K562 (cell line): Measurements from ENCODE around the gene CMTR2. TPM values are rescaled to one million over a fixed set of nuclear protein-coding genes. Genes with fewer than 3 reads are reported as not detected.
A peak's percentile ranks its signal among the peaks of the same experiment; 100 is the strongest.

ENCODE experiments used
- ARID2 ChIP-seq: fragments of 450-650 bp; IDR thresholded peaks from 2 replicates; pipeline ENCODE4 v1.6.1; 2017; ENCODE audit warnings: antibody characterized with exemption, mild to moderate bottlenecking
- ATF3 ChIP-seq, 2 experiments: fragments of 450-650 bp in 1 of 2; sonication (generic) in 1 of 2; formaldehyde crosslinking in 1 of 2; IDR thresholded peaks in 1 of 2; conservative IDR thresholded peaks in 1 of 2; 2 replicates each; pipeline versions ENCODE4 v1.6.1 to v1.8.1; 2016 to 2023; ENCODE audit warnings: mild to moderate bottlenecking in 2 of 2, moderate library complexity in 2 of 2, inconsistent platforms in 1 of 2, missing genetic modification reagents in 1 of 2
- BMI1 ChIP-seq: fragments of 150-350 bp; IDR thresholded peaks from 2 replicates; pipeline ENCODE4 v1.6.1; 2014; ENCODE audit warnings: low read length
- CBFA2T3 ChIP-seq: fragments of 450-650 bp; IDR thresholded peaks from 2 replicates; pipeline ENCODE4 v1.6.1; 2017
- FOXM1 ChIP-seq, 2 experiments: fragments of 450-650 bp in 1 of 2; sonication (generic) in 1 of 2; formaldehyde crosslinking in 1 of 2; IDR thresholded peaks; 2 replicates each; pipeline versions ENCODE4 v1.6.1 to v1.9.0; 2017 to 2022; ENCODE audit warnings: low read depth in 2 of 2, mild to moderate bottlenecking in 2 of 2, missing genetic modification reagents in 1 of 2, moderate library complexity in 1 of 2
- HCFC1 ChIP-seq: IDR thresholded peaks from 2 replicates; pipeline ENCODE4 v1.6.1; 2012; ENCODE audit warnings: low read depth, low read length, improper control_type of control experiment
- HNRNPK ChIP-seq: fragments of 200-400 bp; formaldehyde crosslinking; IDR thresholded peaks from one replicate; pipeline ENCODE4 v1.6.1; 2018; ENCODE audit warnings: mild to moderate bottlenecking, low read depth, low read length; ENCODE audit not compliant: poor library complexity, severe bottlenecking
- L3MBTL2 ChIP-seq: fragments of 450-650 bp; IDR thresholded peaks from 2 replicates; pipeline ENCODE4 v1.6.1; 2016; ENCODE audit warnings: mild to moderate bottlenecking, moderate library complexity
- NR2C2 ChIP-seq, 2 experiments: fragments of 200-800 bp in 1 of 2; sonication (Bioruptor generic) in 1 of 2; sonication (generic) in 1 of 2; formaldehyde crosslinking in 1 of 2; IDR thresholded peaks; 2 replicates each; pipeline versions ENCODE4 v1.6.1 to v1.8.0; 2016 to 2022; ENCODE audit warnings: mild to moderate bottlenecking in 1 of 2, missing compliant biosample characterization in 1 of 2, missing genetic modification characterization in 1 of 2, missing genetic modification reagents in 1 of 2
- POLR2H ChIP-seq: IDR thresholded peaks from 2 replicates; pipeline ENCODE4 v1.6.1; 2016; ENCODE audit warnings: missing genetic modification characterization, low read depth, mild to moderate bottlenecking, control low read depth, missing compliant biosample characterization, moderate library complexity
- SETDB1 ChIP-seq: IDR thresholded peaks from one replicate; pipeline ENCODE4 v1.6.1; 2012; ENCODE audit warnings: low read length, control low read depth, inconsistent platforms
- SIRT6 ChIP-seq: IDR thresholded peaks from one replicate; pipeline ENCODE4 v1.6.1; 2012; ENCODE audit warnings: low read depth, mild to moderate bottlenecking, control low read depth, inconsistent platforms, low read length, moderate library complexity
- SMAD1 ChIP-seq: fragments of 150-350 bp; IDR thresholded peaks from 2 replicates; pipeline ENCODE4 v1.6.1; 2014; ENCODE audit warnings: low read length, low read depth; ENCODE audit not compliant: partially characterized antibody
- USF2 ChIP-seq: sonication (generic); formaldehyde crosslinking; IDR thresholded peaks from 2 replicates; pipeline ENCODE4 v1.5.0; 2020; ENCODE audit warnings: missing genetic modification reagents
- YBX1 ChIP-seq: fragments of 450-650 bp; IDR thresholded peaks from 2 replicates; pipeline ENCODE4 v1.7.1; 2016; ENCODE audit warnings: mild to moderate bottlenecking
- ZBTB43 ChIP-seq: sonication (generic); formaldehyde crosslinking; IDR thresholded peaks from 2 replicates; pipeline ENCODE4 v1.8.0; 2023; ENCODE audit warnings: mild to moderate bottlenecking, missing genetic modification reagents
- ZNF707 ChIP-seq: fragments of 250-450 bp; sonication (Bioruptor Pico); conservative IDR thresholded peaks from 2 replicates; pipeline ENCODE4 v1.8.0; 2022; ENCODE audit warnings: inconsistent platforms, mild to moderate bottlenecking, moderate library complexity
- polyA plus RNA-seq, 8 experiments: library from polyadenylated mRNA; depleted of rRNA in 4 of 8; stranded (reverse) in 5 of 8; unstranded in 3 of 8; fragments of >200 nt; fragmentation: Nextera tagmentation in 2 of 8; fragmentation: Illumina TruSeq in 1 of 8; extraction: Ambion mirVana in 2 of 8; extraction: Trizol in 1 of 8; gene quantifications; 2 replicates each; pipeline versions ENCODE4 v1.2.1 to v1.2.3, GENCODE V29; 2011 to 2014; ENCODE audit warnings: inconsistent platforms in 1 of 8, missing spikeins in 1 of 8
- total RNA-seq, 7 experiments: library from RNA; depleted of rRNA in 6 of 7; stranded (reverse); fragments of >200 nt in 6 of 7; fragmentation: Illumina TruSeq in 2 of 7; extraction: Trizol in 2 of 7; gene quantifications; 2 replicates each; pipeline versions ENCODE4 v1.2.1 to v1.2.3, GENCODE V29; 2011 to 2021; ENCODE audit warnings: low replicate concordance in 1 of 7
- TF ChIP-seq, protein P1 (sequence below): fragments of 250-450 bp; sonication (Bioruptor Pico); IDR thresholded peaks from 2 replicates; pipeline ENCODE4 v1.9.0; 2021; ENCODE audit warnings: mild to moderate bottlenecking, inconsistent platforms
- TF ChIP-seq, protein P2 (sequence below): sonication (generic); formaldehyde crosslinking; IDR thresholded peaks from 2 replicates; pipeline ENCODE4 v1.8.0; 2022; ENCODE audit warnings: missing genetic modification reagents, mild to moderate bottlenecking, moderate library complexity, borderline replicate concordance

The CMTR2 gene
- total and polyA plus RNA-seq, 9 of the 15 experiments (the other 6 are each of a cell fraction or from before 2014, with no cell fraction given): 4.6 to 24.8 (median 12.7) TPM

GRCh38 chr16:71288890-71289731 lies at the start of gene CMTR2 (continued):
- TF ChIP-seq, protein P1, sequence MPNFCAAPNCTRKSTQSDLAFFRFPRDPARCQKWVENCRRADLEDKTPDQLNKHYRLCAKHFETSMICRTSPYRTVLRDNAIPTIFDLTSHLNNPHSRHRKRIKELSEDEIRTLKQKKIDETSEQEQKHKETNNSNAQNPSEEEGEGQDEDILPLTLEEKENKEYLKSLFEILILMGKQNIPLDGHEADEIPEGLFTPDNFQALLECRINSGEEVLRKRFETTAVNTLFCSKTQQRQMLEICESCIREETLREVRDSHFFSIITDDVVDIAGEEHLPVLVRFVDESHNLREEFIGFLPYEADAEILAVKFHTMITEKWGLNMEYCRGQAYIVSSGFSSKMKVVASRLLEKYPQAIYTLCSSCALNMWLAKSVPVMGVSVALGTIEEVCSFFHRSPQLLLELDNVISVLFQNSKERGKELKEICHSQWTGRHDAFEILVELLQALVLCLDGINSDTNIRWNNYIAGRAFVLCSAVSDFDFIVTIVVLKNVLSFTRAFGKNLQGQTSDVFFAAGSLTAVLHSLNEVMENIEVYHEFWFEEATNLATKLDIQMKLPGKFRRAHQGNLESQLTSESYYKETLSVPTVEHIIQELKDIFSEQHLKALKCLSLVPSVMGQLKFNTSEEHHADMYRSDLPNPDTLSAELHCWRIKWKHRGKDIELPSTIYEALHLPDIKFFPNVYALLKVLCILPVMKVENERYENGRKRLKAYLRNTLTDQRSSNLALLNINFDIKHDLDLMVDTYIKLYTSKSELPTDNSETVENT (CRISPR knock-in tag): peak; percentile 85; the same call in 1 of the 2 replicates
- no peak for TF ChIP-seq SIRT6
- TF ChIP-seq ZNF707 (CRISPR knock-in tag): no peak
- no peak for TF ChIP-seq ZBTB43 (CRISPR knock-in tag)
- peak; percentile 99 for TF ChIP-seq L3MBTL2
- TF ChIP-seq, protein P2, sequence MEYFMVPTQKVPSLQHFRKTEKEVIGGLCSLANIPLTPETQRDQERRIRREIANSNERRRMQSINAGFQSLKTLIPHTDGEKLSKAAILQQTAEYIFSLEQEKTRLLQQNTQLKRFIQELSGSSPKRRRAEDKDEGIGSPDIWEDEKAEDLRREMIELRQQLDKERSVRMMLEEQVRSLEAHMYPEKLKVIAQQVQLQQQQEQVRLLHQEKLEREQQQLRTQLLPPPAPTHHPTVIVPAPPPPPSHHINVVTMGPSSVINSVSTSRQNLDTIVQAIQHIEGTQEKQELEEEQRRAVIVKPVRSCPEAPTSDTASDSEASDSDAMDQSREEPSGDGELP (CRISPR knock-in tag): peak; percentile 70
- no peak for TF ChIP-seq YBX1
- TF ChIP-seq FOXM1 (IDR thresholded peaks at IDR 0.05; ENCODE audit: low read depth): no peak
- TF ChIP-seq FOXM1 (CRISPR knock-in tag; IDR thresholded peaks at IDR 0.05; ENCODE audit: low read depth): peak; percentile 78; the same call in 1 of the 2 replicates
- TF ChIP-seq NR2C2 (CRISPR knock-in tag; IDR thresholded peaks at IDR 0.05): no peak
- peak; percentile 67 for TF ChIP-seq NR2C2 (tag; IDR thresholded peaks at IDR 0.05)
- TF ChIP-seq SMAD1: no peak
- peak; percentile 91 for TF ChIP-seq SETDB1
- TF ChIP-seq POLR2H (tag): peak; percentile 73
- TF ChIP-seq ATF3 (IDR thresholded peaks at IDR 0.05): no peak
- 0 out of 2 replicates have a peak, but pooled peaks have one; percentile 44 for TF ChIP-seq ATF3 (CRISPR knock-in tag; conservative IDR thresholded peaks at IDR 0.05)
- TF ChIP-seq ARID2: no peak
- peak; percentile 99 for TF ChIP-seq USF2
- peak; percentile 17; the same call in 1 of the 2 replicates for TF ChIP-seq HCFC1
- TF ChIP-seq BMI1: 0 out of 2 replicates have a peak, but pooled peaks have one; percentile 31
- TF ChIP-seq HNRNPK: peak; percentile 31
- TF ChIP-seq CBFA2T3: no peak
